Measurements from ENCODE around the gene STAC3.

- no peak for TF ChIP-seq YY1 (IDR thresholded peaks at IDR 0.05; ENCODE audit: insufficient read depth, insufficient read length)
- TF ChIP-seq SUZ12 (IDR thresholded peaks at IDR 0.05; ENCODE audit: extremely low read depth, insufficient read depth, insufficient read length) = no peak
Observed at GRCh38 chr12:57254506-57255280, 3.7 kb upstream of the STAC3 start.

Measured in NT2/D1 (cell line).